ENCODE measurements around the gene CD248. TPM values are rescaled to one million over a fixed set of nuclear protein-coding genes. Genes with fewer than 3 reads are reported as not detected.

The CD248 gene
- total RNA-seq, 1 experiment from 2014 or later: 0.15 TPM

- in situ Hi-C loops (cut with HindIII; ENCODE audit: low pct_unique_long_range_greater_than_20kb, low sequenced_read_pairs) (no loop called here), intact Hi-C loops (cut with micrococcal nuclease; ENCODE audit: unreplicated experiment) (no loop called here)
- ChIA-PET CTCF (interaction anchor here (0.6 kb wide), 1 partner anchor 470 kb away, joined by 8 read pairs; no protein-coding TSS in a partner anchor), POLR2A (interaction anchor here (0.7 kb wide), 1 partner anchor 29 kb away, joined by 3 read pairs; no protein-coding TSS in a partner anchor)
- no TSS peak for BruUV-seq (replicated peaks)
- TF ChIP-seq SIN3A (IDR thresholded peaks at IDR 0.05; ENCODE audit: borderline replicate concordance, insufficient read depth, low read depth, low read length): no peak
- TF ChIP-seq TCF7L2 (IDR thresholded peaks at IDR 0.05; ENCODE audit: low read depth, low read length): no peak
- no peak for TF ChIP-seq REST (IDR thresholded peaks at IDR 0.05; ENCODE audit: insufficient read depth in 1 of 2, low read depth in 2 of 2, low read length in 1 of 2)
- TF ChIP-seq CTCF (IDR thresholded peaks at IDR 0.05): no peak
- TF ChIP-seq POLR2AphosphoS5 (IDR thresholded peaks at IDR 0.05; ENCODE audit: low read depth, low read length): no peak
- Histone ChIP-seq H3K27ac (ENCODE audit: low read length) (no peak overlapping the region), H3K27me3 (ENCODE audit: control insufficient read depth, insufficient read depth, low read length) (no peaks in the 10 kb centered on the region), H3K4me1 (ENCODE audit: control insufficient read depth, insufficient read depth, low read length) (peaks cover 42% of the 10 kb centered on the region), H3K9me3 (ENCODE audit: control insufficient read depth, insufficient read depth, low read depth, low read length) (no peaks in the 10 kb centered on the region), H3K4me3 (ENCODE audit: low read depth in 2 of 2, low read length in 2 of 2) (no peak overlapping the region), H3K36me3 (ENCODE audit: control insufficient read depth, insufficient read depth, low read length) (no peaks in the 10 kb centered on the region; the same call in none of the 2 replicates)
- DNase-seq (ENCODE audit: low read depth, low spot score) (no peak), ATAC-seq (no peak)
Observed at GRCh38 chr11:66283461-66284105, 33.3 kb downstream of the CD248 start.

GRCh38 chr11:66282468-66283455 lies 34.1 kb downstream of the CD248 start:
- no peak for TF ChIP-seq SIN3A (IDR thresholded peaks at IDR 0.05; ENCODE audit: borderline replicate concordance, insufficient read depth, low read depth, low read length)
- peak; percentile 99 for TF ChIP-seq CTCF (IDR thresholded peaks at IDR 0.05)
- peak; percentile 68; the same call in 1 of the 2 replicates for TF ChIP-seq POLR2AphosphoS5 (IDR thresholded peaks at IDR 0.05; ENCODE audit: low read depth, low read length)
- TF ChIP-seq REST (IDR thresholded peaks at IDR 0.05; ENCODE audit: insufficient read depth in 1 of 2, low read depth in 2 of 2, low read length in 1 of 2): 0 out of 4 replicates have a peak, but pooled peaks of 1 of the 2 experiments have one; percentile 63
- TF ChIP-seq TCF7L2 (IDR thresholded peaks at IDR 0.05; ENCODE audit: low read depth, low read length): no peak
- BruUV-seq (replicated peaks): no TSS peak
- Histone ChIP-seq H3K4me3 (ENCODE audit: low read depth in 2 of 2, low read length in 2 of 2) (no peak overlapping the region), H3K27ac (ENCODE audit: low read length) (no peak overlapping the region), H3K36me3 (ENCODE audit: control insufficient read depth, insufficient read depth, low read length) (no peaks in the 10 kb centered on the region; the same call in 1 of the 2 replicates), H3K9me3 (ENCODE audit: control insufficient read depth, insufficient read depth, low read depth, low read length) (no peaks in the 10 kb centered on the region), H3K4me1 (ENCODE audit: control insufficient read depth, insufficient read depth, low read length) (peaks cover 35% of the 10 kb centered on the region), H3K27me3 (ENCODE audit: control insufficient read depth, insufficient read depth, low read length) (no peaks in the 10 kb centered on the region)
- peak; percentile 51 for DNase-seq (ENCODE audit: low read depth, low spot score)
- ATAC-seq: peak; percentile 85
- CTCF ChIA-PET: interaction anchor here (0.5 to 1.5 kb wide), 4 partner anchors 24 to 291 kb away, joined by 3 read pairs; no protein-coding TSS in a partner anchor
- intact Hi-C loops (cut with micrococcal nuclease; ENCODE audit: unreplicated experiment) (no loop called here), in situ Hi-C loops (cut with HindIII; ENCODE audit: low pct_unique_long_range_greater_than_20kb, low sequenced_read_pairs) (no loop called here)
- POLR2A ChIA-PET: no interaction called here

Measured in Panc1 (cell line).